HEK293T (cell line): ENCODE measurements around the gene SORBS2.

ENCODE experiments used
- ARNT ChIP-seq: fragments of 450-650 bp; IDR thresholded peaks from 2 replicates; pipeline ENCODE4 v1.6.1; 2017; ENCODE audit warnings: mild to moderate bottlenecking
- BHLHE40 ChIP-seq: fragments of 450-650 bp; IDR thresholded peaks from 2 replicates; pipeline ENCODE4 v1.6.1; 2016; ENCODE audit warnings: mild to moderate bottlenecking, moderate library complexity, borderline replicate concordance
- ELF4 ChIP-seq: fragments of 450-650 bp; IDR thresholded peaks from 2 replicates; pipeline ENCODE4 v1.6.1; 2017; ENCODE audit warnings: antibody characterized with exemption
- SP1 ChIP-seq: fragments of 450-650 bp; IDR thresholded peaks from 2 replicates; pipeline ENCODE4 v1.6.1; 2017
- SUZ12 ChIP-seq: fragments of 450-650 bp; IDR thresholded peaks from 2 replicates; pipeline ENCODE4 v1.6.1; 2016; ENCODE audit warnings: mild to moderate bottlenecking

DNA sequence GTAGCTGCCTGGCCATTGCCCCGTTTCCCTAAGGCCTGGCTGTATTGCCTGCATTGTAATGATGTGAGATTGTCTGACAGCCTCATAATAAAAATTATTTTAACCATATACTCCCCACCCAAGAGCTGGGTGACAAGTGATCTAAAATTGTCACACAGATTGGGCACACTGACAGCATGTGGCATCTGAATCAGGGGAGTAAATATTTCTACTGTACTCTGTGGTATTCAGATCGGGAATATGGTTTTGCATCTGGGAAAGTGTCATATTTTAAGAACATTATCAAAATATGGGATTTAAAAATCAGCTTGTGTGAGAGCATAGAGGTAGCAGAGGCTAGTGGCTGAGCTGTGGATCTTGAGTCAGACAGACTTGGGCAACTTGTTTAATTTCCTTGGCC lies 140.9 kb downstream of the SORBS2 start:
- TF ChIP-seq SP1 = no peak
- TF ChIP-seq ARNT = no peak
- TF ChIP-seq ELF4 = no peak
- TF ChIP-seq SUZ12 = no peak
- no peak for TF ChIP-seq BHLHE40
